ENCODE results near the gene CD37.
A peak's percentile ranks its signal among the peaks of the same experiment; 100 is the strongest.

Gene CD37

DNA sequence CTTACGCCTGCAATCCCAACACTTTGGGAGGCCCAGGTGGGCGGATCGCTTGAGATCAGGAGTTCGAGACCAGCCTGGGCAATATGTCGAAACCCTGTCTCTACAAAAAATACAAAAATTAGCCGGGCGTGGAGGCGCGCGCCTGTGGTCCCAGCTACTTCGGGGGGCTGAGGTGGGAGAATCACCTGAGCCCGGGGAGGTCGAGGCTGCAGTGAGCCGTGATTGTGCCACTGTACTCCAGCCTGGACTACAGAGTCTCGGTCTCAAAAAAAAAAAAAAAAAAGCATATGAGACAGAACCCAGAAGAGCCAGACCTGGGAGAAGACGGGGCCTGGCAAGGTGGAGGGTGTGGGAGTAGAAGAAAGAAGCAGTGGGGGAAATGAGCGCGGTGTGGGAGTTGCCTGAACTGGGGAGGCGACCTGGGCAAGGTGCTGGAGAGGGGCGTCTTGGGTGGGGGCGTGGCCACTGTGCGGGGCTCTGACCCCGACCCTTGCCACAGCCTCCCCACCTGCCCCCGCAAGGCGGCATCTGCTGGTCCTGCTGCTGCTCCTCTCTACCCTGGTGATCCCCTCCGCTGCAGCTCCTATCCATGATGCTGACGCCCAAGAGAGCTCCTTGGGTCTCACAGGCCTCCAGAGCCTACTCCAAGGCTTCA, 29.0 kb downstream of the CD37 start:
- no peak for DNase-seq
- TF ChIP-seq GATA1 (IDR thresholded peaks at IDR 0.05; ENCODE audit: low read depth, low read length), result no peak
- no peak for TF ChIP-seq POLR2A (IDR thresholded peaks at IDR 0.05; ENCODE audit: low read length)

- no peak for DNase-seq
- TF ChIP-seq GATA1 (IDR thresholded peaks at IDR 0.05; ENCODE audit: low read depth, low read length) (no peak), POLR2A (IDR thresholded peaks at IDR 0.05; ENCODE audit: low read length) (no peak)
Observed at GRCh38 chr19:49366110-49366509, 30.9 kb downstream of the CD37 start.

GRCh38 chr19:49368711-49369358, 33.6 kb downstream of the CD37 start:
- no peak for TF ChIP-seq GATA1 (IDR thresholded peaks at IDR 0.05; ENCODE audit: low read depth, low read length)
- TF ChIP-seq POLR2A (IDR thresholded peaks at IDR 0.05; ENCODE audit: low read length), result no peak
- no peak for DNase-seq

GRCh38 chr19:49371184-49371583, 36.0 kb downstream of the CD37 start:
- TF ChIP-seq POLR2A (IDR thresholded peaks at IDR 0.05; ENCODE audit: low read length), result no peak
- no peak for TF ChIP-seq GATA1 (IDR thresholded peaks at IDR 0.05; ENCODE audit: low read depth, low read length)
- DNase-seq, result no peak

DNA sequence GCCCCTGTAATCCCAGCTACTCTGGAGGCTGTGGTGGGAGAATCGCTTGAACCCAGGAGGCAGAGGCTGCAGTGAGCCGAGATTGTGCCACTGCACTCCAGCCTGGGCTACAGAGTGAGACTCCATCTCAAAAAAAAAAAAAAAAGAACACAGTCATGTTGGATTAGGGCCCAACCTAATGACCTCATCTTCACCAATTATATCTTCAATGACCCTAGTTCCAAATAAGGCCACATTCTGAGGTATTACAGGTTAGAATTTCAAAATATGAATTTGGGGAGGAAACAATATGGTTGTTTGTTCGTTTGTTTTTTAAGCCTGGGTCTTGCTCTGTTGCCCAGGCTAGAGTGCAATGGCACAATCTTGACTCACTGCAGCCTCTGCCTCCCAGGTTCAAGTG, 38.0 kb downstream of the CD37 start:
- peak in 1 of 2 experiments; percentile 10 for DNase-seq

GRCh38 chr19:49374665-49375434, 39.6 kb downstream of the CD37 start:
- DNase-seq, result no peak
- TF ChIP-seq GATA1 (IDR thresholded peaks at IDR 0.05; ENCODE audit: low read depth, low read length) (no peak), POLR2A (IDR thresholded peaks at IDR 0.05; ENCODE audit: low read length) (no peak)

- no peak for DNase-seq
- TF ChIP-seq GATA1 (IDR thresholded peaks at IDR 0.05; ENCODE audit: low read depth, low read length) (no peak), POLR2A (IDR thresholded peaks at IDR 0.05; ENCODE audit: low read length) (no peak)
Observed at GRCh38 chr19:49378512-49378911, 43.3 kb downstream of the CD37 start.

- TF ChIP-seq GATA1 (IDR thresholded peaks at IDR 0.05; ENCODE audit: low read depth, low read length) (no peak), POLR2A (IDR thresholded peaks at IDR 0.05; ENCODE audit: low read length) (no peak)
- no peak for DNase-seq
Observed at GRCh38 chr19:49380391-49380790, 45.2 kb downstream of the CD37 start.

DNA sequence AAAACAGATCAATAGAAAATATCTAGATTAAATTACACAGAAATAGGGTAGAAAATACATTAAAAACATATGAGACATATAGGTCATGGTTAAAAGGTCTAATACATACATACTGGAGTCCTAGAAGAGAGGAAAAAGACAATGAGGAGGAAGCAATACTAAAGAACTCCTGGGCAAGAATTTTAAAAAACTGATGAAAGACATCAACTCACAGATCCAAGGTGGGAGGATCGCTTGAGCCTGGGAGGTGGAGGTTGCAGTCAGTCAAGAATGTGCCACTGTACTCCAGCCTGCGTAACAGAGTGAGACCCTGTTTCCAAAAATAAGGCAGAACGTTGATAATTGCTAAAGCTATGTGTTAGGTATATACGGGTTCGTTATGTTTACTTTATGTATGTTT, 47.4 kb downstream of the CD37 start:
- TF ChIP-seq POLR2A (IDR thresholded peaks at IDR 0.05; ENCODE audit: low read length) (no peak), GATA1 (IDR thresholded peaks at IDR 0.05; ENCODE audit: low read depth, low read length) (no peak)
- no peak for DNase-seq

DNA sequence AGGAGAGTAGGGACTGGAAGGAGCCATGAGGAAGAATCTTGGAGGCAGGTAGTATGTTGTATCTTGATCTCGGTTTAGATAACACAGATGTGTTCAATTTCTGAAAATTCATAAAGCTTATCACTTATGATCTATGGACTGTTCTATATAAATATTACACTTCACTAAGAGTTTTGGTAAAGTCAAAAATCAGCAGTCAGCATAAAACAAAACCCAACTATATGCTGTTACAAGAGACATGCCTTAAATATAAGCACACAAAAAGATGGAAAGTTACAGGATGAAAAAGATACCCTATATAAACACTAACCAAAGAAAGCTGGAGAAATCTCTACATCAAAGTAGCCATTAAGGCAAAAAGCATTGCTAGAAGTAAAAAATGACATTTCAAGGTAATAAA, 48.4 kb downstream of the CD37 start:
- TF ChIP-seq GATA1 (IDR thresholded peaks at IDR 0.05; ENCODE audit: low read depth, low read length) (no peak), POLR2A (IDR thresholded peaks at IDR 0.05; ENCODE audit: low read length) (no peak)
- no peak for DNase-seq

DNA sequence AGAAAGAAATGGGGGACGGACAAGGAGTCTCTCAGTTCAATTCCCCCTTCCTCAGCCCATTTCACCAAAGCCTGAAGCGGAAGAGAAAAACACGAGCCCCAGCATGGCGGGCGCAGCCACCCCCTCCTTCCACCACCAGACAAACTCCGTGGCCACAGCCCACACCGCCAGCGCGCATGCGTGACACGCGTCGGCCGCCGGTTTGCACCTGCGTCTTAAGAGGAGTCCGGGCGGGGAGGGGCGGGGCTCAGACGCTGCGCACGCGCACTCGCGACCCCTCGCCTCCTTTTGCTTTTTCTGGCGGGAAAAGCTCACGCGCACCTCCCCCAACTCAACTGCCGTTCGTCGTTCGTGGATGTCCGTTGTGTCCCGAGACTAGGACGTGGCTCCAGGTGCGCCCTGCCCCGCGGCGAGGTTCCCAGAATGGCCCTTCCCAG, 52.7 kb downstream of the CD37 start, which contains the start of gene KASH5:
TSS of gene KASH5 (plus strand) at position 314 of the 437 bp plus-strand sequence. CDS start 2,635 bp downstream, outside the sequence.
- no peak for TF ChIP-seq POLR2A (IDR thresholded peaks at IDR 0.05; ENCODE audit: low read length)
- TF ChIP-seq GATA1 (IDR thresholded peaks at IDR 0.05; ENCODE audit: low read depth, low read length), result no peak
- DNase-seq, result peak in 1 of 2 experiments; percentile 59

- no peak for DNase-seq
- no peak for TF ChIP-seq POLR2A (IDR thresholded peaks at IDR 0.05; ENCODE audit: low read length)
- TF ChIP-seq GATA1 (IDR thresholded peaks at IDR 0.05; ENCODE audit: low read depth, low read length), result no peak
Observed at GRCh38 chr19:49389406-49389805, 54.2 kb downstream of the CD37 start.

All from erythroblast (primary cell).